K562 (cell line): ENCODE measurements around the gene WDR20. TPM values are rescaled to one million over a fixed set of nuclear protein-coding genes. Genes with fewer than 3 reads are reported as not detected.

Experiments used
- ARID1B ChIP-seq: fragments of 450-650 bp; IDR thresholded peaks from 2 replicates; pipeline ENCODE4 v1.6.1; 2016; ENCODE audit warnings: antibody characterized with exemption, mild to moderate bottlenecking, inconsistent platforms
- CBX1 ChIP-seq: sonication (generic); IDR thresholded peaks from 2 replicates; pipeline ENCODE4 v1.6.1; 2016; ENCODE audit warnings: antibody characterized with exemption, low read depth, mild to moderate bottlenecking
- ESRRA ChIP-seq: fragments of 450-650 bp; IDR thresholded peaks from 2 replicates; pipeline ENCODE4 v1.6.1; 2014; ENCODE audit warnings: low read depth, mild to moderate bottlenecking, moderate library complexity, borderline replicate concordance
- ETV6 ChIP-seq, 3 experiments: fragments of 150-350 bp in 1 of 3; sonication (generic) in 1 of 3; formaldehyde crosslinking in 1 of 3; IDR thresholded peaks; 2 replicates each; pipeline versions ENCODE4 v1.6.1 to v1.8.0; 2014 to 2022; ENCODE audit warnings: borderline replicate concordance in 2 of 3, low read depth in 2 of 3, antibody characterized with exemption in 1 of 3, low read length in 1 of 3, mild to moderate bottlenecking in 1 of 3, missing genetic modification reagents in 1 of 3
- GTF2F1 ChIP-seq: IDR thresholded peaks from 2 replicates; pipeline ENCODE4 v1.6.1; 2011; ENCODE audit warnings: low read depth, low read length, improper control_type of control experiment
- HDAC3 ChIP-seq: fragments of 450-650 bp; IDR thresholded peaks from 2 replicates; pipeline ENCODE4 v1.6.1; 2018; ENCODE audit warnings: borderline replicate concordance, mild to moderate bottlenecking, moderate library complexity; ENCODE audit not compliant: partially characterized antibody
- JUN ChIP-seq, 2 experiments: sonication (generic) in 1 of 2; formaldehyde crosslinking in 1 of 2; IDR thresholded peaks; 2 replicates each; pipeline versions ENCODE4 v1.6.1 to v1.8.0; 2012 to 2022; ENCODE audit warnings: borderline replicate concordance in 2 of 2, mild to moderate bottlenecking in 2 of 2, improper control_type of control experiment in 1 of 2, low read depth in 1 of 2, low read length in 1 of 2, missing genetic modification reagents in 1 of 2
- KLF1 ChIP-seq: fragments of 450-650 bp; IDR thresholded peaks from 2 replicates; pipeline ENCODE4 v1.6.1; 2016; ENCODE audit warnings: missing genetic modification characterization, missing compliant biosample characterization
- LCOR ChIP-seq: sonication (generic); formaldehyde crosslinking; IDR thresholded peaks from 2 replicates; pipeline ENCODE4 v1.8.0; 2022; ENCODE audit warnings: mild to moderate bottlenecking, missing genetic modification reagents
- MIER1 ChIP-seq: fragments of 450-650 bp; IDR thresholded peaks from 2 replicates; pipeline ENCODE4 v1.6.1; 2016; ENCODE audit warnings: antibody characterized with exemption, mild to moderate bottlenecking, low read depth
- NFE2 ChIP-seq: IDR thresholded peaks from 2 replicates; pipeline ENCODE4 v1.6.1; 2014; ENCODE audit warnings: antibody characterized with exemption, low read depth
- NR2C1 ChIP-seq, 2 experiments: fragments of 450-650 bp; IDR thresholded peaks; 2 replicates each; pipeline ENCODE4 v1.6.1; 2017; ENCODE audit warnings: mild to moderate bottlenecking in 2 of 2, antibody characterized with exemption in 1 of 2, inconsistent platforms in 1 of 2, missing compliant biosample characterization in 1 of 2, missing genetic modification characterization in 1 of 2
- PHB ChIP-seq: fragments of 250-450 bp; sonication (Bioruptor Pico); IDR thresholded peaks from 2 replicates; pipeline ENCODE4 v1.5.0; 2021
- PRDM10 ChIP-seq: fragments of 450-650 bp; IDR thresholded peaks from 2 replicates; pipeline ENCODE4 v1.6.1; 2018; ENCODE audit not compliant: partially characterized antibody
- SAFB2 ChIP-seq: fragments of 200-400 bp; formaldehyde crosslinking; IDR thresholded peaks from 2 replicates; pipeline ENCODE4 v1.6.1; 2018; ENCODE audit warnings: borderline replicate concordance, low read length, low read depth, moderate library complexity; ENCODE audit not compliant: severe bottlenecking
- TAF1 ChIP-seq: IDR thresholded peaks from 2 replicates; pipeline ENCODE4 v1.6.1; 2011; ENCODE audit warnings: mild to moderate bottlenecking, low read length, moderate library complexity; ENCODE audit not compliant: insufficient read depth, control insufficient read depth, severe bottlenecking; ENCODE audit errors: extremely low read depth
- TARDBP ChIP-seq: fragments of 450-650 bp; IDR thresholded peaks from 2 replicates; pipeline ENCODE4 v1.6.1; 2016
- YBX1 ChIP-seq: fragments of 450-650 bp; IDR thresholded peaks from 2 replicates; pipeline ENCODE4 v1.7.1; 2016; ENCODE audit warnings: mild to moderate bottlenecking
- ZNF584 ChIP-seq: fragments of 200-800 bp; sonication (Bioruptor generic); IDR thresholded peaks from 2 replicates; pipeline ENCODE4 v1.6.1; 2016; ENCODE audit warnings: low read depth, mild to moderate bottlenecking, missing genetic modification characterization, missing compliant biosample characterization
- polyA plus RNA-seq, 8 experiments: library from polyadenylated mRNA; depleted of rRNA in 4 of 8; stranded (reverse) in 5 of 8; unstranded in 3 of 8; fragments of >200 nt; fragmentation: Nextera tagmentation in 2 of 8; fragmentation: Illumina TruSeq in 1 of 8; extraction: Ambion mirVana in 2 of 8; extraction: Trizol in 1 of 8; gene quantifications; 2 replicates each; pipeline versions ENCODE4 v1.2.1 to v1.2.3, GENCODE V29; 2011 to 2014; ENCODE audit warnings: inconsistent platforms in 1 of 8, missing spikeins in 1 of 8
- total RNA-seq, 7 experiments: library from RNA; depleted of rRNA in 6 of 7; stranded (reverse); fragments of >200 nt in 6 of 7; fragmentation: Illumina TruSeq in 2 of 7; extraction: Trizol in 2 of 7; gene quantifications; 2 replicates each; pipeline versions ENCODE4 v1.2.1 to v1.2.3, GENCODE V29; 2011 to 2021; ENCODE audit warnings: low replicate concordance in 1 of 7
- TF ChIP-seq, protein P1 (sequence below): sonication (generic); formaldehyde crosslinking; IDR thresholded peaks from 2 replicates; pipeline ENCODE4 v1.9.0; 2022; ENCODE audit warnings: mild to moderate bottlenecking, missing genetic modification reagents
- TF ChIP-seq, protein P2 (sequence below): fragments of 450-650 bp; IDR thresholded peaks from 2 replicates; pipeline ENCODE4 v1.7.0; 2016; ENCODE audit warnings: borderline replicate concordance

WDR20 gene
- total and polyA plus RNA-seq, 9 of the 15 experiments (the other 6 are each of a cell fraction or from before 2014, with no cell fraction given), result 7.0 to 15.3 (median 11.8) TPM

DNA sequence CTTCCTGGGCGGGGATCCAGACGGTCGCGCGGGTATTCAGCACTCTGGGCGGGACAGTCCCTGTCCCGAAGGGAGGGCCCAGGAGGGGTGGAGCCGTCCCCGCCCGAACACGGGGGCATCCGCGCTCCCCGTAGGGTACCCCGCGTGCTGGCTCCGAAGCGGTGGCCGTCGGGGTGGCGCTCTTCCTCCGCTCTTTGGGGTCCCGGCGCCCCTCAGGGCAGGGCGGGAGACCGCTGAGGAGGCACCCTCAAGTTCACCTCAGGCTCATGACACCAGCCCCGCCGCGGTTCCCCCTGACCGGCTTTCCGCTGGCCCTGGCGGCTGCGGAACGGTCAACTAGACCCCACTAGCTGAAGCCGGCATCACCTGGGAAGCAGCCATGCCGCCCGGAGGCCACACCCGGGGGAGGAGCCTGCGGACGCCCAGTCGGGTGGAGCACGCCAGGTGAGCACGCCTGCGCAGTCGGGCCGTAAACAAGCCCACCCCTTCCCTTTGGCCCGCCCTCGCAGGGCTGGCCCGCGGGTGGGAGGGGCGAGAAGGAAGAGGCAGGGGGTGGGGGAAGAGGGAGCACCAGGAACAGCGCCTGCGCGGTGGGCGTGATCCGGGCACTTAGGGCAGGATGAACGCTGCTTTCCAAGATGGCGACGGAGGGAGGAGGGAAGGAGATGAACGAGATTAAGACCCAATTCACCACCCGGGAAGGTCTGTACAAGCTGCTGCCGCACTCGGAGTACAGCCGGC is at the start of gene WDR20 (continued):
- no peak for TF ChIP-seq ETV6 (IDR thresholded peaks at IDR 0.05; ENCODE audit: borderline replicate concordance in 1 of 2, low read depth in 2 of 2, low read length in 1 of 2)
- no peak for TF ChIP-seq ETV6 (CRISPR knock-in tag; IDR thresholded peaks at IDR 0.05; ENCODE audit: borderline replicate concordance)
- TF ChIP-seq CBX1, result no peak
- TF ChIP-seq HDAC3, result no peak
- TF ChIP-seq PRDM10, result peak; percentile 73
- no peak for TF ChIP-seq TARDBP
- TF ChIP-seq TAF1, result peak; percentile 80
- no peak for TF ChIP-seq JUN (IDR thresholded peaks at IDR 0.05; ENCODE audit: borderline replicate concordance, low read depth, low read length)
- 0 out of 2 replicates have a peak, but pooled peaks have one; percentile 51 for TF ChIP-seq JUN (CRISPR knock-in tag; IDR thresholded peaks at IDR 0.05; ENCODE audit: borderline replicate concordance)
- TF ChIP-seq PHB, result no peak
- no peak for TF ChIP-seq KLF1 (tag)
- TF ChIP-seq, protein P1, sequence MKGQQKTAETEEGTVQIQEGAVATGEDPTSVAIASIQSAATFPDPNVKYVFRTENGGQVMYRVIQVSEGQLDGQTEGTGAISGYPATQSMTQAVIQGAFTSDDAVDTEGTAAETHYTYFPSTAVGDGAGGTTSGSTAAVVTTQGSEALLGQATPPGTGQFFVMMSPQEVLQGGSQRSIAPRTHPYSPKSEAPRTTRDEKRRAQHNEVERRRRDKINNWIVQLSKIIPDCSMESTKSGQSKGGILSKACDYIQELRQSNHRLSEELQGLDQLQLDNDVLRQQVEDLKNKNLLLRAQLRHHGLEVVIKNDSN (CRISPR knock-in tag), result no peak
- TF ChIP-seq LCOR, result no peak
- no peak for TF ChIP-seq SAFB2
- no peak for TF ChIP-seq NFE2
- TF ChIP-seq NR2C1 (IDR thresholded peaks at IDR 0.05), result no peak
- no peak for TF ChIP-seq NR2C1 (tag; IDR thresholded peaks at IDR 0.05)
- no peak for TF ChIP-seq ARID1B
- no peak for TF ChIP-seq ESRRA
- no peak for TF ChIP-seq GTF2F1
- no peak for TF ChIP-seq ZNF584
- TF ChIP-seq YBX1, result no peak
- TF ChIP-seq, protein P2, sequence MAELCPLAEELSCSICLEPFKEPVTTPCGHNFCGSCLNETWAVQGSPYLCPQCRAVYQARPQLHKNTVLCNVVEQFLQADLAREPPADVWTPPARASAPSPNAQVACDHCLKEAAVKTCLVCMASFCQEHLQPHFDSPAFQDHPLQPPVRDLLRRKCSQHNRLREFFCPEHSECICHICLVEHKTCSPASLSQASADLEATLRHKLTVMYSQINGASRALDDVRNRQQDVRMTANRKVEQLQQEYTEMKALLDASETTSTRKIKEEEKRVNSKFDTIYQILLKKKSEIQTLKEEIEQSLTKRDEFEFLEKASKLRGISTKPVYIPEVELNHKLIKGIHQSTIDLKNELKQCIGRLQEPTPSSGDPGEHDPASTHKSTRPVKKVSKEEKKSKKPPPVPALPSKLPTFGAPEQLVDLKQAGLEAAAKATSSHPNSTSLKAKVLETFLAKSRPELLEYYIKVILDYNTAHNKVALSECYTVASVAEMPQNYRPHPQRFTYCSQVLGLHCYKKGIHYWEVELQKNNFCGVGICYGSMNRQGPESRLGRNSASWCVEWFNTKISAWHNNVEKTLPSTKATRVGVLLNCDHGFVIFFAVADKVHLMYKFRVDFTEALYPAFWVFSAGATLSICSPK, result no peak
- TF ChIP-seq MIER1, result no peak
